NCI-H187 (cell line): ENCODE results near the gene MFSD6.
A peak's percentile ranks its signal among the peaks of the same experiment; 100 is the strongest.

Source experiments
- DNase-seq, 2 experiments: peaks; one replicate each; lab custom pipeline; 2025; lab: John Stamatoyannopoulos, UW

Gene MFSD6

DNA sequence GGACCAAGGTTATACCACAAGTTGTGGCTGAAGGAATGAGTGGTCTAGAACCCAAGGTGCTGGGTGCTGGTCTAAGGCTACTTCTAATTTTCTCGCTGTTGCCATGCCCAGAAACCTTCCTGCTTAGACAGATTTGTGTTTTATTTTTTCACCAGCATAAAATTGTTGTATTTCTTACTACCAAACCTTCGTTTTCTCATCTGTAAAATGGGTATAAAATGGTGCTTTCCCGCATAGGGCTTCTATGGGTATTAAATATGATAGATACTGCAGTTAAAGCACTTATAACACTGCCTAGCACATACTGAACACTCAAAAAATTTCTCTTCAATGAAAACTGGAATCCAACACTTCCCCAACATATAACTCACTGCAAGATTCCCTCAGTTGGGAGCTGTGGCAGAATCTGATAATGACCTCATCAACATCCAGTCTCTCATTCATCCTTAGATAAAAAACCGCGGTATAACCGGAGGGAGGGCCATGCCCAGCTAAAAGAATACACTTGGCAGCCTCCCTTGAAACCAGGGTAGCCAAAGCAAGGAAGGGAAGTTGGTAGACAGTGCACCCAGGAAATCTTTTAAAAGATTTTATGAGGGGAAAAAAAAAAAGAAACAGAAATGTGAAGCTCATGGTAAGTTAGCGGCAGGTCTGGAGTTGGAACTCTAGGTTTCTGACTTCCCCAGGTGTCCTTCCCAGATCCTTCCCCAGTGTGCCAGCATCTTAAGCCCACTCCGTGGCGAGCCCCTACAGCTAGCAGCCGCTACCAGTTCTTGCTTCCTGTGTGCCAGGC, 125.2 kb downstream of the MFSD6 start:
- no peak for DNase-seq

DNA sequence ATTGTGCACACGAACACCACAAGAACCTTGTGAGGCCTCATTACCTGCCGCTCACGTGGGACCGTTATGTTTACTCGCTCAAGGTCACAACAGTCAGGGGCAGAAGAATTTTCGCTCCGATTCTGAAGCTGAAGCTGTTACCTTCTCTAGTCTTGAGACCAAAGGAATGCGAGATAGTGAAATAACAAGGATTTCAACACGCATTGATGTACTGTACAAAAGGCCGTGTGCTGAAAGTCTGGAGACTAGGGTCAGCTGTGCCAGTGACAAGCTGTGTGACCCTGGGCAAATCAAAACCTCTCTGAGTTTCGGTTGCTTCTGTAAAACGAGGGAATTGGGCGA, 125.8 kb downstream of the MFSD6 start:
- no peak for DNase-seq

- DNase-seq: peak; percentile 45 to 74
These were observed 126.4 kb downstream of the MFSD6 start, which contains the start of gene NEMP2 for GRCh38 chr2:190534310-190535120. Gene NEMP2 (minus strand): TSS chr2:190534722. CDS start chr2:190534655, 67 bp downstream.

GRCh38 chr2:190535121-190535439, 126.9 kb downstream of the MFSD6 start:
- no peak for DNase-seq

DNA sequence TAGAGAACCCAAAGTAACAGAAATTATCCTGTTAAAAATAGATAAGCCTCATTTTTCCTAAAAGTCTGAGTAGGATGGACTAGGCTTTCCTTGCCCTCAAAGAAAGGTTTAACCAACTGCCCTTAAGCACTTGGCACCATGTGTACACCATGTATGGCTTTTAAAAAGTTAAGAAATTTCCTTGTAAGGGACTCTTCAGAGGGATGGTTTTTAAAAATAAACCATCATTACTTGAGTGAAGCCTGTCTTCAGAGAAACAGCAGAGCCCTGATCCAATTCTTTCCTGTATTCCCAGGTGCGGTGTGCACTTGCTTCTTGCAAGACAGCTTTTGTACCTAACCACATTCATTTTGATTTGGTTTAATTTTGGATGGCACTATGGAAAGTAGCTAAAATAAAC, 127.4 kb downstream of the MFSD6 start:
- no peak for DNase-seq

DNA sequence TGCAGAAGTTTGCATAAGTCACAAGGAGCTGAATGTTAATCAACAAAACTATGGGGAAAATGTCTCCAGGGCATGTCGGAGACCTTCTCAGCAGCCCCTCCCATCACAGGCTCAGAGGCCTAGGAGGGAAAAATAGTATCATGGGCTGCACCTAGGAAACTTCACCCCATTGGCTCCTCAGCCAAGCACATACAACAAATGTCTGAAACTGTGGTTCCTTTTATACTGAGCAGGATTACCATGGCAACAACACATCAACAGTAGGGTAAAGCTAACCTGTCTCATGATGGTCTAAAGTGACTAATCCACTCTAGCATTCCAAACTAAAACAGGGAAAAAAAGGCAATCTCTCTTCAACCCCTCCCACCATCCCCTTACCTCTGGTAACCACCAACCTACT, 129.6 kb downstream of the MFSD6 start:
- DNase-seq: no peak

GRCh38 chr2:190538201-190538600, 130.0 kb downstream of the MFSD6 start:
- DNase-seq: no peak

- DNase-seq: no peak
These were observed 131.9 kb downstream of the MFSD6 start for GRCh38 chr2:190540048-190540447.

GRCh38 chr2:190545093-190545492, 136.9 kb downstream of the MFSD6 start:
- DNase-seq: no peak

GRCh38 chr2:190545555-190546385, 137.6 kb downstream of the MFSD6 start:
- DNase-seq: no peak

GRCh38 chr2:190546734-190547133, 138.6 kb downstream of the MFSD6 start:
- no peak for DNase-seq

DNA sequence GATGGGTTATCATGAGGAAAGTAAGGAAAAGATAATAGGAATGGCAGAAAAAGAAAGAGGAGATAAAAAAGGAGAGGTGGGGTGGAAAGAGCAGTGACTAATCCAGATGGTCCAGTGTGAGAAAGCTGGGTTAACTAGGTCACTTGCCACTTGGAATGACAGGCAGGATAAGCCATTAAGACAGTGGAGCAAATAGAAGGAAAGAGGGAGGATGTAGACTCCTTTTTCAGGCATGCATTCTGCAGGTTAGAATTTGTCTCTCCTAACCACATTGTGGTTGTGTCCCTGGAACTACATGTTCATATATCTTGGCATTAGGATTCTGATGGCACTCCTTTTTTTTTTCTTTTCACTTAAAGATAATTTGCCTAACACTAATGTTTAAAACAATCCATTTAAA, 139.7 kb downstream of the MFSD6 start:
- no peak for DNase-seq

DNA sequence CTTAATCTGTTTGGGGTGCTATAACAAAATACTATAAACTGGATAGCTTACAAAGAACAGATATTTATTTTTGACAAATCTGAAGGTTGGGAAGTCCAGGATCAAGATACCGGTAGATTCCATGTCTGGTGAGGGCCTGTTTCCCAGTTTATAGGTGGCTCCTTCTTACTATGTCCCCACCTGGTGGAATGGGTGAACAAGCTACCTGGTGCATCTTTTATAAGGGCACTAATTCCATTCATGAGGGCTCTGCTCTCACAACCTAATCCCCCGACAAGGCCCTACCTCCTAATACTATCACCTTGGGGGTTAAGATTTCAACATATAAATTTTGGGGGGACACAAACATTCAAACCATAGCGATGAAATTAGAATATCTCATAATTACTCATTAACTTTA, 142.0 kb downstream of the MFSD6 start:
- DNase-seq: no peak
